GM21447 (cell line): ENCODE measurements around the gene SRD5A3.

Experiments used
- ATAC-seq: cut with Tn5 transposase; IDR thresholded peaks from one replicate; pipeline ENCODE4 v1.9.1; 2021; ENCODE audit not compliant: unreplicated experiment

Gene SRD5A3

DNA sequence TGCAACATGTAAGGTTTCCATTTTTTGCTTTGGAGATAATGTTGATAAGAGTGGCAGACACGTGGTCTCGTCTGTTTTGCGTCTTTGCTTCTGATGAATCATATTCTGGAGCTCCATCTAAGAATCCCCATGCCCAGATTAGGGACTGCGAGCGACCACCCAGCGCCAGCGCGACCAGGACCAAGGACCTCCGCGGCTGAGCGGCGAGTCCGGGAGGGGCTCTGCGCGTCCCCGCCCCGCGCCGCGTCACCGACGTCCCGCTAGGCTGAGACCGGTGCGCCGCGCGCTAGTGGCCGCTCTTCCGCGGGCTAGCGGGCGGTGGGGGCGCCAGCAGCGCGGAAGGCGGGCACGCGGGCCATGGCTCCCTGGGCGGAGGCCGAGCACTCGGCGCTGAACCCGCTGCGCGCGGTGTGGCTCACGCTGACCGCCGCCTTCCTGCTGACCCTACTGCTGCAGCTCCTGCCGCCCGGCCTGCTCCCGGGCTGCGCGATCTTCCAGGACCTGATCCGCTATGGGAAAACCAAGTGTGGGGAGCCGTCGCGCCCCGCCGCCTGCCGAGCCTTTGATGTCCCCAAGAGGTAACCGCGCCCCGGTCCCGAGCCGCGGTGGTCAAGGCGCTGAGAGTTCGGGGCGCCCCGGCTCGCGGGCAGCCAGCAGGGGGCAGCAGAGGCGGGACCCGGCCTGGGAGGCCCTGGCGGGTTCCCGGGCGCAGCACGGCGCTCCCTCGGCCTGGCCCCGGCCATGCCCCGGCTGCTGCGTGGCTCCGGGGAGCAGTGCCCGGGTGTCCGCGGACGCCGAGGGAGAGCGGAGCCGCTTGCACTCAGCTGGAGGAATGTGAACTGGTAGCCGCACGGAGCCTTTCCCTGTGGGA is at the start of gene SRD5A3:
Gene SRD5A3, plus strand, starts transcription at position 263 of the 871 bp plus-strand sequence. Its CDS starts 95 bp downstream, at position 358.
- peak; percentile 94 for ATAC-seq

DNA sequence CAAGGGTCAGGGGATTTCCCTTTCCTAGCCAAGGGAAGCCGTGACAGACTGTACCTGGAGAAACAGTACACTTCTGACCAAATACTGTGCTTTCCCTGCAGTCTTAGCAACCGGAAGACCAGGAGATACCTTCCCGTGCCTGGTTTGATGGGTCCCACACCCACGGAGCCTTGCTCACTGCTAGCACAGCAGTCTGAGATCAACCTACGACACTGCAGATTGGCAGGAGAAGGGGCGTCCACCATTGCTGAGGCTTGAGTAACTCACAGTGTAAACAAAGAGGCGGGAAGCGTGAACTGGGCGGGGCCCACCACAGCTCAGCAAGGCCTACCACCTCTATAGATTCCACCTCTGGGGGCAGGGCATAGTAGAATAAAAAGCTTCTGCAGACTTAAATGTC is 48.7 kb upstream of the SRD5A3 start:
- ATAC-seq, result no peak

DNA sequence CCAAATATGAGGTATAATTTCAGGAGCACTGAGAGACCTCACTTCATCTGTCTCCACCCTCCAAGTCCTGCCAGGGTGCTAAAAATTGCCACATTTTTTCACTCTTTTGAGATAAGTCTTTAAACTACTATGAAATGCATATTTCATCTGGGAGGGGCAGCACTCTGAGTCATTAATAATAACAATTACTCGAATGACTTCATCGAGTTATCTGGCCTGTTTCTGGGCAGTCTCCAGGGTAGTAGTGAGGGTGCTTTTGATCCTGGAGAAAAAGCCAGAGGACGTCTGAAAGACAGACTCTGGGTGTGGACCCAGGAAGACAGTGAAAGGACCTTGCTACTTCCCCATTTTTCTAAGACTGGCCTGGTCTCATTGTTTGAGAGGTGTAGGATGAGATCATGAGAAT is 42.3 kb upstream of the SRD5A3 start:
- ATAC-seq, result no peak

DNA sequence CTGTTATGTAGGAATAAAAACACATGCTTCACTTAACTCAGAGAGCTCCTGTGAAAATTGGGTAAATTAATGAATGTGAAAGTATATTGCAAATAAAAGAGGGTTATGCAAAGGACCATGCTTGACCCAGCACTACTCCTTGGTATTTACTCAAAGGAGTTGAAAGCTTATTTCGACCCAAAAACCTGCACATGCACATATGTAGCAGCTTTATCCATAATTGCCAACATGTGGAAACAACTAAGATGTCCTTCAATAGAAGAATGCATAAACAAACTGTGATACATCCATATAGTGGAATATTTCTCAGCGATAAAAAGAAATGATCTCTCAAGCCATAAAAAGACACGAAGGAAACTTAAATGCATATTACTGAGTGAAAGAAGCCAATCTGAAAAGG is 41.7 kb upstream of the SRD5A3 start:
- no peak for ATAC-seq

DNA sequence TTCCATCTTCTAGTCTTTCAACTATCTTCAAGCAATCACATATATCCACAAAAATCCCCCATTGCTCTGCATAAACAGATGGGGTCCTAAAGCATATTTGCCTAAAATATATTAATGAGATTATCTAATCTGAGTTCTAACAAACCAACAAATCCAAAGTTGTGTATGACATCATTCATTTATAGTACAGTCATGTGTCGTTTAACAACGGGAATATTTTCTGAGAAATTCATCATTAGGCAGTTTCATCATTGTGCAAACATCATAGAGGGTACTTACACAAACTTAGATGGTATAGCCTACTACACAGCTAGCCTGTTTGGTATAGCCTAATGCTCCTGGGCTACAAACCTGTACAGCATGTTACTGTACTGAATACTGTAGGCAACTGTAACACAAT is 38.0 kb upstream of the SRD5A3 start:
- ATAC-seq, result no peak

DNA sequence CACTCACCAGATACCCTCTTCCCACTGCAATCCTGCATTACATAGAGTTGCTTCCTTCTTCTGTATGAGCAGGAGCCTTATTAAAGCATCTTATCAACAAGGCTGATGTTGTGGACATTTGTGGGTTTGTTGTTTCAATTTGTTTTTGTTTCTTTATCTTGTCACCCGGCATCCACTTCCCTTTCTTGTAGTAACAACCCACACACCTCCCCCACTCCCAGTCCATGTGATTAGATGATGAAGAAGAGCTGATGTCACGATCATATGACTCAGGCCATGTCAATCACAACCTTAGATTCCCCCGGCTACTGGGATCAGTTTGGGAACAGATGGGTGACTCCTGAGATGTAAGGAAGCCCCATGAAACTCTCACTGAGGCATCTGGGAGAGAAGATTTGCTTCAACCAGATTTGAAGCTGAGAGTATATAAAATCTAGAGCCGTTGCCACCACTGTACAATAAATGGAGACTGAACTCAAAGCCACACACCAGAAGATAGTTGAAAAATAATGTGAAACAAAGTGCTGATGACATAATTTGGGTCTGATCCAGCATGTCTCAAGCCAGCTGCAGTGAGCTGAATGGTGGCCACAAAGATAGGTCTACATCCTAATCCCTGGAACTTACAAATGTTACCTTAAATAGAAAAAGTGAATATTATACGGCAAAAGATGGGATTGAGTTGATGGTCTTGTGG is 34.1 kb upstream of the SRD5A3 start:
- no peak for ATAC-seq

DNA sequence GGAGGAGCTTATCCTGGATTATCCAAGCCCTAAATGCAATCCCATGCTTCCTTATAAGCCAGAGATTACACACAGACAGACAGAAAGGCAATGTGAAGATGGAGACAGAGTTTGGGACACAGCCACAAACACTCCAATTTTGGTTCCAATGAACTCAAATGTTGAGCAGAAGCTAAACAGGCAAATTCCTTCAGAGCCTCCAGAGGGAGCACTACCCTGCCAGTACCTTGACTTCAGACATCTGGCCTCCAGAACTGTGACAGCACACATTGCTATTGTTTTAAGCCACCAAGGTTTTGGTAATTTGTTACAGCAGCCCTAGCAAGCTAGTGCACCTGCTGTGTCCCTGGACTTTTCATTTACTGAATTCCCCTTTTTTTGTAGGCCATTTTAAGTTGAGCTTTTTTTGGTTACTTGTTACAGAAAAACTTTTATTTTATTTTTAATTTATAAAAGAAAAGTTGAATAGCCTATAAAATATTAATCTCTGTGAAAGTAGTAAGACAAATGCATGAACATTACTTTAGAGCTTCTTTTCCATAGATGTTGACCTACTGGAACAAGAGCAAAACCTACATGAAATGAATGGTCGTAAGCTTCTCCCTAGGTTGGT is 33.4 kb upstream of the SRD5A3 start:
- ATAC-seq, result no peak

DNA sequence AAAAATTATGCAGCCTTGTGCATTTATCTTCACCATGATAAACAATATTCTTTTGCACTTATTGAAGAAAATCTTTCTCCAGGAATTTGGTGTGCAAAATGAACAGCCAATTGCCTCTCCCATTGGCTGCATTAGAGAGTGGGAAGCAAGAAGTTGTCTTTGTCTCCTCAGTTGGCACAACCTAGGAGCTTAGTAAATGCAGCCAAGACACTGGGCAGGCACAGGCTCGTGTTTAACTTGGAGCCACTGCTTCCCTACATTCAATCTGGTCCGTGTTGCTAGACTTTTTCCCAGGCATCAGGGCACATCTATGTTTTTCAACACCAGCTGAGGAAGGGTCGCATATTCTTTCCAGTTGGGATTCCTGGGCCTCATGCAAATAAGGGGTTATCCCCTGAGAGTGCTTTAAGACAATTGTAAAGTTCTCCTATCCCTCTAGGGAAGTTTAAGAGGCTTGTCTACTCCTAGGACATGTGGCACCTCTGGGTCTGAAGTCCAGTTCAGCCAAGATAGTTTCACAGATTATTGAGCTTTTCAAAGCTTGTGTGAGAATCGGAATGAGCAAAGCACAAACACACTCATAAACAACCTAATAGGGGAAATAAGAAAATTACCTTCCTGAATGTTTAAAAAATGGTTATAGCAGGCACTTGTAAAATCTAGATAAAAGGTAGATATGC is 31.8 kb upstream of the SRD5A3 start:
- ATAC-seq, result no peak

DNA sequence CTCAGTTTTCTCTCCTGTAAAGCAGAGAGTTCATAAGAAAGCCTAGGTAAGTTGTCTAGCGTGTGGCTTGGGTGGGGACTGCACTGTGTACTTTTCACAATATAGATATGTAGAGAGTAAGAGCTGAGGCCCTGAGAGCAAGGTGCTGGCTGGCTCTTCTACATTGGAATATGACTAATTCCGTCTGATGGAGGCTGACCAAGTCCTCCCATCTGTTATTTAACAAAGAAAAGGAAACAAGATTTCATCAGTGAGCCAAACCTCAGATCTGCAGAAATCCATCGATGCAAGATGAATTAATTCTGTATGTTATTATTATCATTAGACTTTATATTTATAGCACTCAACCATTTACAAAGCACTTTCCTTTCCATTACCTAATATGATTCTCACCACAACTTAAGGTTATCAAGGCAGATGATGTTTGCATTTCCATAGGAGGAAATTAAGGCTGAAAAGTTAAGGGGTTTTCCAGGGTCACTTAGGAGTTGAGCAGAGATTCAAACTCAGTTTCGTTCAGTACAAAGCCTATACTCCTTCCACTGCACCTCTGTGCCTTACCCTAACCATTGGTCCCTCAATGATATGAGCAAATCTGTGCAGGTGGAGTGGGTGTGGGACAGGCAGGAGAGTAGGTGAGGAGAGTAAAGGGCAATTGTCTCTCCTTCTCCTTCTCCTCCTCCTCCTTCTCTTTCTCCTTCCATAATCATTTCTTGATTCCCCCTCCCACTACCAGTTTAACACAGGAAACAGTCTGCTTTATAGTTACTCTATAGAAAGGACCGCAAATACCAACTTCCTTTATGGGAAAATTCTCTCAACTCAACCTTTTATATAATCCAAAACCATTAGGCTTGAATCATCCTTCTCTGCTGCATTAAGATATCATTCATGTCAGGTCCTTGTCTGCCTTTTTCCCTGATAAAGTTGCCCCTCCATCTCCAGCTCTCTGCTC is 27.6 kb upstream of the SRD5A3 start:
- ATAC-seq, result no peak

DNA sequence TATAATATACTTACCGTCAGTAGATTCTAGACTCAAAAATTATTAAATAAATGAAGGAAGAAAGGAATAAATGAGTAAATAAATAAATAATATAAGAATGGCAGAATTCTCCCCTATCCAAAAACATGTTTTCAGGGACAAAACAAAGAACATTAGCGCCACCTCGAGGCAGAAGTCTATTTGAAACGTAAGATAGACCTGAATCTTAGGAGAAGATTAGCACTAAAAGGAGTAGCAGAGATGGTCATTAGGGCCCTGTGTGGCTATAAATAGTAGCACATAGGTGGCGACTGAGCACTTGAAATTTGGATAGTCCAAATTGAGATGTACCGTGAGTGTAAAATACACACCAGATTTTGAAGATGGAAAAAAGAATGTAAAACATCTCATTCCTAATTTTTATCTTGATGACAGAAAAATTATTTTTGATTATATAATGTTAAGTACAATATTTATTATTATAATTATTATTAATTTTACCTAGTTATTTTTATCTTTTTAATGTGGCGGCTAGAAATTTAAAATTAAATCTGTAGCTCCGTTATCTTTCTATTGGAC is 24.3 kb upstream of the SRD5A3 start:
- no peak for ATAC-seq

DNA sequence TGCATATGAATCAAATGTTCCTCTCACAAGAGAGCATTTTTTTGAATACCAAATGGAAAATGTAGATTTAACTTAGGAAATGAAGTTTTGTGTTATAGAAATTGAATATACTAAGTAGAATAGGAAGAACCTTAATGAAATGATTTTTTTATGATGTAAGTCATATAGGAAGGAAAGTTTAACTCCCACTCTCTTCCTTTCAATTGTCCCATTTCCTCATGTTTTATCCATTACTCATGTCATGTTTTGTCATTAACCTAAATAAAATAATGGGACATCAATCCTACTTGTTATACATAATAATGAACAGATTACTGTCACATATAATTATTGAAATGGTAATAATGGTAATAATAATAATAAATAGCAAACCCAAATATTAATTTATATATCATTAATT is 22.7 kb upstream of the SRD5A3 start:
- ATAC-seq, result no peak

DNA sequence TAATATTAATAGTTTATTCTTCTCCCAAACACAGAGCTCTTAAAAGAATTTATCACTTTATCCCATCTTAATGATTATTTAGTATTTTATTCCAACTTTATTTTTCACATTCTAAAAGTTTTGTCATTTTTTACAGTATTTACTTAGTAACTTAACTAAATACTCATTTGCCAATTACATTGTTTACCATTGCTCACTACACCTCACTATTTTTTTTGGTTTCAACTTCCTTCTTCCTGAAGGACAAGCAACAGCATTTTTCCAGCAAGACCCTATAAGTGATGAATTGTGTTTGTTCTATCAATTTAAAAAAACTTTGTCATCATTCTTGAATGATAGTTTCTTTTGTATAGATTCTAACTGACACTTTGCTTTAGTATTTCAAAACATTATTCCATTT is 19.4 kb upstream of the SRD5A3 start:
- no peak for ATAC-seq

DNA sequence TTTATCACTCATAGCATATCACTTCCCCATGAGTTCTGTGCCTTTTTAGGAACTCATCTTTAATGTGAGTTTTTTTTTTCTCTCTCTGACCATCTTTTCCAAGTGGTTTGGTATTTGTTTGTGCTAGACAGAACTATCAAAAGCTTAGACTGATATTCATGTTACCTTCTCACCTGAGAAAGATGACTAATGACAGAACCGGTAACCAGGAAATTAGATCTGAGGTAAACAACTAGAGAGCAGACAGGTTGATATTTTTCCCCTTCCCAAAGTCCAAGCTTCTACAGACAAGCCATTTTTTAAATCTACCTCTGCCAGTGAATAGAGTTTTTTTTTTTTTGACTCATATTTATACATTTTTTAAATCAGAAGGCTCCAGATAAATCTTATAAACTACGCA is 17.0 kb upstream of the SRD5A3 start:
- no peak for ATAC-seq

DNA sequence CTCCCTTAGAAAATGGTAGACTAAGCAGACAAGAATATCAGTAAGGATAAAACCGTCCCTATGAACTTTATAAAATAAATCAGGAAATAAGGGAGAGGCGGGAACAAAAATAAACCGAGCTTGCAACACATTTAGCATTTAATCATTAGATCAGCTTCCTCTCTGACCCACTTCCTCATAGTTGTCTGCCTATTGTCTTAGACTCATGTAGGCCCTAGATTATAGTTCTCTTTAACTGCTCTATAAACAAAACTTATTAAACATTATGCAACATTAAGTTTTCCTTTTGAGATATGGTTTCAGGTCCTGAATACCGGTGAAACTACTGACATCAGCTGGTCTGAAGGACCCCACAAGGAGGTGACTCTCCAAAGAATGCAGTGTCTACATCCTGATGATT is 15.8 kb upstream of the SRD5A3 start:
- no peak for ATAC-seq

DNA sequence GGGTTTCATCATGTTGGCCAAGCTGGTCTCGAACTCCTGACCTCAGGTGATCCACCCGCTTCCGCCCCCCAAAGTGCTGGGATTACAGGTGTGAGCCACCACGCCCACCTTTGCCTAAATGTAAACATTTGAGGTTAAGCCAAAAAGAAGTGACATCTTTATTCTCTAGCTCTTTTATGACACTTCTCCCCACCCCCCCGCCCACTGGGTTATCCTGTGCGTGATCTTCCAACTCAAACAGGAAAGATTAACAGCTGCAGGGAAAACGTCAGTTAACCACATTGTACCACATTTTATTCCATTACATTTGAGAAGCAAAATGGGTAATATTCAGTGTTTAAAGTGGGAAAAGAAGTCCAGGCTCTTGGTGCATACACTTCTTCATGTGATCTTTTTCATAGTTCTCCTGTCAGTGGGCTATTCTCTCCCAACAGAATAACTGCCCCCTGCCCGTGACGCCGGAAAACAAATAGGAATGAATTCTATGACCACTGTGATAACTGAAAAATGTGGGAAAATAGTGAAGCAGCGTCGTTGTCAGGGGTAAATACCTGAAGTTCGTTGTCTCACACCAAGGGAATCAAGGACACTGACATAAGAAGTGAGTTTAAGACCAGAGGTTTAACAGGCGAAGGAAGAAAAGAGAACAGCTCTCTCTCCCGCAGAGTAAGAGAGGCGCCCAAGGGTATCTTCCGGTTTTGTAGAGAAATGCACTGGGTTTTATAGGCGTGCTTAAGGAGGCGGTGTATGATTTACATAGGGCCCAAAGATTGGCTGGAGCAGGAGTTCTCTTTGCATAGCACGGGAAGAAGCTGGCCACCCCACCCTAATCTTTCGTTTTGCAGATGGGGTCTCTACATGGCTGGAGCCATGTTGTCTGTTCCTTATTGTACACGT is 9.7 kb upstream of the SRD5A3 start:
- no peak for ATAC-seq

DNA sequence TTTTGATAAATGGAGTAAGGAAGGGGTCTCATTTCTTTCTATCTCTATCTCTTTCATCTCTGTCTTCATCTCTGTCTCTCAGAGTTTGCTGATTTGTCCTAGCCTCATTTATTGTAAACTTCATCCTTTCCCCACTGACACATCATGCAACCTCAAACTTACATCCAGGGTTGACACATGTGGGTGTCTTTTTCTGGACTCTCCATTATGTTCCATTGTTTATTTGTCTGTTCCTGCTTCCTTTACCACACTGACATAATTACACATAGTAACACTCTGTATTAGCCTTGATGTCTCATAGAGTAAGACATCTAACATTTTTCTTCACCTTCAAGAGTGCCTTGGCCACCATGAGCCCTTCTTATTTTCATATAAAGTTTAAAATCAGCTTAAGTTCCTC is 8.1 kb upstream of the SRD5A3 start:
- no peak for ATAC-seq

DNA sequence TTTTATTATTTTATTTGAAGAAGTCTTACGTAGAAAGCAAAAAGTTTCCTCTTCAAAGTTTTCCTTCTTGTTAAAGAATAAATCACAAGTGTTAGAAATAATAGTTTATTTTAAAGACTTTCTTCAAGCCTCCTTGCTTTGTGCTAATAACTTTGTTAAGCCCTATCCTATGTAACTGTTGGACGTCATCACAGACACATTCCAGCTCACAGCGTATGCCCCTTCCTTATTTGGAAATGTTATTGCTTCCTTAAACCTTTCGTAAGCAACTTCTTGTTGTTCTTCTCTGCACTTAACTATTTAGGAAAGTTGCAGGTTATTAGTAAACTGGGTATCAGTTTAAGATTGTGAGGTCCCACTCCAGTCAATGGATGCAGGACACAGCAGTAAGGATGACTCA is 7.6 kb upstream of the SRD5A3 start:
- no peak for ATAC-seq

DNA sequence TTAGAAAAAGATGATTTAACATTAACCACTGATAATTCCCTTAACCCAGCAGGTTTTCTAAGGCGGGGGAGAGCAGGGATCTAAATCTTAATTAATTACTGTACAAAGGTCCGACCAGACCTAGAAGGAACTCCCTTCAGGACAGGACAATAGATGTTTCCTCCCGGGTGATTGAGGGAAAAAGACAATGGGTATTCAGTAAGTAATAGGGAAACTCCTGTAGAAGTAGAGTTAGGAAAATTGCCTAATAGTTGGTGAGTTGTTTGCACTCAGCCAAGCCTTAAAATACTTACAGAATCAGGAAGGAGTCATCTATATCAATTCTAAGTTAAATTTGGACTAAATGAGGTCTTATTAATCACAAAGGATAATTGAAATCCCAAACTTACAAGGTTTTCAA is 5.8 kb upstream of the SRD5A3 start:
- no peak for ATAC-seq

DNA sequence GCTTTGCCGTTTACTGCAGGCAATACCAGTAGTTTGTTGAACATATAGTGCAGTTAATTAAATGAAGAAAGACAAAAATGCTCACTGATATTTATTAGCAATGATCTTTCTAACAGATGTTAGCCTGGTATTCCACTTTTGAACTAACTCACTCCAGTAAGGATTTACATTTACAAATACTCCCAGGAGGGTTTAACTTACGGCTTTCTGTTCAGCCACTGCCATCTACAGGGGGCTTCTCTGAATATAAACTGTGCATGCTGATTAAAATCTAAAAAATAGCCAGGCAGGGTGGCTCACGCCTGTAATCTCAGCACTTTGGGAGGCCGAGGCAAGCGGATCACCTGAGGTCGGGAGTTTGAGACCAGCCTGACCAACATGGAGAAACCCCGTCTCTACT is 2.2 kb upstream of the SRD5A3 start:
- ATAC-seq, result no peak
